Prostate gland (tissue), 2 donors: ENCODE results near the gene SHOC2. TPM values are rescaled to one million over a fixed set of nuclear protein-coding genes. Genes with fewer than 3 reads are reported as not detected.
A peak's percentile ranks its signal among the peaks of the same experiment; 100 is the strongest.

ENCODE experiments used
- DNase-seq: peaks from one replicate; pipeline ENCODE4 v3.0.0-alpha.2; 2019; ENCODE audit warnings: low spot score
- H3K27ac ChIP-seq, 2 donors: fragments of 200-600 bp; sonication (generic); 2 replicates each; pipeline ENCODE4 v1.5.1; 2017 to 2019
- H3K27me3 ChIP-seq: fragments of 200-600 bp; sonication (generic); replicated peaks from 2 replicates; pipeline ENCODE4 v1.5.1; 2019; ENCODE audit not compliant: insufficient read depth
- H3K36me3 ChIP-seq, 2 donors: fragments of 200-600 bp; sonication (generic); 1 replicate in 1 of 2; 2 replicates in 1 of 2; pipeline versions ENCODE4 v1.5.1 to v1.8.1; 2017 to 2019
- H3K4me1 ChIP-seq: fragments of 200-600 bp; sonication (generic); replicated peaks from 2 replicates; pipeline ENCODE4 v1.5.1; 2019
- H3K4me3 ChIP-seq, 2 donors: fragments of 200-600 bp; sonication (generic); 2 replicates each; pipeline ENCODE4 v1.5.1; 2017 to 2019
- H3K9me3 ChIP-seq: fragments of 200-600 bp; sonication (generic); 2 replicates; pipeline ENCODE4 v1.5.1; 2017
- POLR2A ChIP-seq: fragments of 450-650 bp; IDR thresholded peaks from one replicate; pipeline ENCODE4 v1.6.1; 2016; ENCODE audit warnings: antibody characterized with exemption, mild to moderate bottlenecking
- POLR2AphosphoS5 ChIP-seq: sonication (generic); formaldehyde crosslinking; IDR thresholded peaks from one replicate; pipeline ENCODE4 v1.6.1; 2017; ENCODE audit warnings: antibody characterized with exemption
- WGBS: methylation state at CpG from one replicate; pipeline ENCODE4 v1.1.5; 2018; 5-methylcytosine and 5-hydroxymethylcytosine counted together
- intact Hi-C: fragments of 100-400 bp; cut with DNase I; formaldehyde crosslinking; loops from one replicate; pipeline ENCODE4 v1.14.2; 2022
- total RNA-seq, 2 donors: library from RNA; depleted of rRNA; stranded (reverse); fragments of >200 nt; gene quantifications; one replicate each; pipeline ENCODE4 v1.1.0, GENCODE V29; 2016
- TF ChIP-seq, protein P1 (sequence below), 4 experiments: fragments of 200-600 bp in 2 of 4; fragments of 450-650 bp in 2 of 4; sonication (generic) in 2 of 4; IDR thresholded peaks; 1 replicate in 3 of 4; 2 replicates in 1 of 4; pipeline ENCODE4 v1.5.1; 2016 to 2019; ENCODE audit warnings: antibody characterized with exemption in 4 of 4, mild to moderate bottlenecking in 2 of 4, moderate library complexity in 2 of 4

The SHOC2 gene
- total RNA-seq, 2 donors from 2014 or later, result 31.3 to 56.1 TPM

DNA sequence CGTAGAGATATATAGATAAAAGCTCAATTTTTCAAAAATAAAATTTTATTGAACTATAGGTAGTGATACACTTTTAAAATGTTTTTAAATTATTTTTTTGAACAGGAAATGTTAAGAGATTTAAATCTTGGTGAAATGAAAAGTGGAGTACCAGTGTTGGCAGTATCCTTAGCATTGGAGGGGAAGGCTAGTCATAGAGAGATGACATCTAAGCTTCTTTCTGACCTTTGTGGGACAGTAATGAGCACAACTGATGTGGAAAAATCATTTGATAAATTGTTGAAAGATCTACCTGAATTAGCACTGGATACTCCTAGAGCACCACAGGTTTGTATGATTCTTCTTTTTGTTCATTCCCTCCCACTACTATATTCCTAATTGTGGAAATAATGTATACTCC, 31.8 kb upstream of the SHOC2 start:
- H3K27me3 ChIP-seq, result no peaks in the 10 kb centered on the region
- H3K4me3 ChIP-seq, result no peak overlapping the region
- no peaks in the 10 kb centered on the region for H3K36me3 ChIP-seq
- intact Hi-C loops, result no loop called here
- no peak overlapping the region for H3K27ac ChIP-seq
- DNase-seq, result no peak
- TF ChIP-seq, protein P1, sequence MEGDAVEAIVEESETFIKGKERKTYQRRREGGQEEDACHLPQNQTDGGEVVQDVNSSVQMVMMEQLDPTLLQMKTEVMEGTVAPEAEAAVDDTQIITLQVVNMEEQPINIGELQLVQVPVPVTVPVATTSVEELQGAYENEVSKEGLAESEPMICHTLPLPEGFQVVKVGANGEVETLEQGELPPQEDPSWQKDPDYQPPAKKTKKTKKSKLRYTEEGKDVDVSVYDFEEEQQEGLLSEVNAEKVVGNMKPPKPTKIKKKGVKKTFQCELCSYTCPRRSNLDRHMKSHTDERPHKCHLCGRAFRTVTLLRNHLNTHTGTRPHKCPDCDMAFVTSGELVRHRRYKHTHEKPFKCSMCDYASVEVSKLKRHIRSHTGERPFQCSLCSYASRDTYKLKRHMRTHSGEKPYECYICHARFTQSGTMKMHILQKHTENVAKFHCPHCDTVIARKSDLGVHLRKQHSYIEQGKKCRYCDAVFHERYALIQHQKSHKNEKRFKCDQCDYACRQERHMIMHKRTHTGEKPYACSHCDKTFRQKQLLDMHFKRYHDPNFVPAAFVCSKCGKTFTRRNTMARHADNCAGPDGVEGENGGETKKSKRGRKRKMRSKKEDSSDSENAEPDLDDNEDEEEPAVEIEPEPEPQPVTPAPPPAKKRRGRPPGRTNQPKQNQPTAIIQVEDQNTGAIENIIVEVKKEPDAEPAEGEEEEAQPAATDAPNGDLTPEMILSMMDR (IDR thresholded peaks at IDR 0.05), result no peak
- no peak for TF ChIP-seq POLR2AphosphoS5
- TF ChIP-seq POLR2A, result no peak
- 93% methylated on average over 1 of the region's 1 CpG for WGBS
- H3K4me1 ChIP-seq, result no peaks in the 10 kb centered on the region
- no peaks in the 10 kb centered on the region for H3K9me3 ChIP-seq

DNA sequence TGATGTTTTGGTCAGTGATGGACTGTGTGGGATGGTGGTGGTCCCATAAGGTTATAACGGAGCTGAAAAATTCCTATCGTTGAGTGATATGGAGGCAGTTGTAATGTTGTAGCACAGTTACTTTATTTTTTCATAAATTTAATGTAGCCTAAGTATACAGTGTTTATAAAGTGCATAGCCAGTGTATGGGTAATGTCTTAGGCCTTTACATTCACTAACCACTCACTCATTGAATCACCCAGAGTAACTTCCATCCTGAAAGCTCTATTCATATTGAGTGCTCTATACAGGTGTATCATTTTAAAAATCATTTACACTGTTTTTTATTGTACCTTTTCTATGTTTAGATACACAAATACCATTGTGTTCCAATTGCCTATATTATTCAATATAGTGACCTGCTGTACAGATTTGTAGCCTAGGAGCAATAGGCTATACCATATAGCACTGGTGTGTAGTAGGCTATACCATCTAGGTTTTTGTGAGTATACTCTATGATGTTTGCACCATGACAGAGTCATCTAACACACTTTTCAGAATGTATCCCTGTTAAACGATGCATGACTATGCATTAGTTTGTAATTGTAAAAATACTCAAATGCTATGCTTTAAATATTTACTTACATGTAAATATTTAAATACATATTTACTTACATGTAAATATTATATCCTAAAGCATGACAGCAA, 26.7 kb upstream of the SHOC2 start:
- Histone ChIP-seq H3K36me3 (no peaks in the 10 kb centered on the region), H3K27me3 (no peaks in the 10 kb centered on the region), H3K4me3 (no peak overlapping the region), H3K4me1 (peaks cover 7% of the 10 kb centered on the region), H3K9me3 (no peaks in the 10 kb centered on the region), H3K27ac (no peak overlapping the region)
- WGBS, result 82% methylated on average over 3 of the region's 3 CpGs
- TF ChIP-seq POLR2AphosphoS5 (no peak), POLR2A (no peak)
- TF ChIP-seq, protein P1 (IDR thresholded peaks at IDR 0.05), result no peak
- intact Hi-C loops, result loop anchor here (2.0 to 5.0 kb wide), 2 partner anchors 88 to 145 kb away; no protein-coding TSS in a partner anchor
- no peak for DNase-seq

DNA sequence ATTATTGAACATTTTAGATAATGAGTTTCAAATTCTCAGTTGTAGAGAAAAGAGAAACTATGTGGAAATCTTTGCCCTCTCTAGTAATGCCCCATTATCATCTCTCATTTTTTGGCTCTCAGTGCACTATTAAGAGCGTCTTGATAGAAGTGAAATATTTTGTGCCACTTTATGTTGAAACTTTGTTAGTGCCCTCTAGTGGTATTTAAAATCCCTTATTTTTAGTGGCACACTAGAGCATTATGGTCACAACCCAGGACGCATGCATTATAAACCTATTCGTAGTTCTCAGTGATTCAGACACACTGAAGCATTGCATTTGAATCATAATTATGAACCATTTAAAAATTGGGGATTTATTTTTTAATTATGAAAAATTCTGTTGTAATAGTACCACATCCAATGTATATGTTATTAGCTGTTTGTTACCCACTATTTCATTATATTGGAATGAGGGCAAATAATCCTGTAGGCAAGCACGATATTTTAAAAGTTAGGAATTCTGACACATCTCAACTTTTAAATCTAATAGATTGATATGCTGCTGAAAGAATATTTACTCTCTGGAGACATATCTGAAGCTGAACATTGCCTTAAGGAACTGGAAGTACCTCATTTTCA, 25.7 kb upstream of the SHOC2 start:
- 25% methylated on average over 4 of the region's 4 CpGs for WGBS
- no peak for DNase-seq

DNA sequence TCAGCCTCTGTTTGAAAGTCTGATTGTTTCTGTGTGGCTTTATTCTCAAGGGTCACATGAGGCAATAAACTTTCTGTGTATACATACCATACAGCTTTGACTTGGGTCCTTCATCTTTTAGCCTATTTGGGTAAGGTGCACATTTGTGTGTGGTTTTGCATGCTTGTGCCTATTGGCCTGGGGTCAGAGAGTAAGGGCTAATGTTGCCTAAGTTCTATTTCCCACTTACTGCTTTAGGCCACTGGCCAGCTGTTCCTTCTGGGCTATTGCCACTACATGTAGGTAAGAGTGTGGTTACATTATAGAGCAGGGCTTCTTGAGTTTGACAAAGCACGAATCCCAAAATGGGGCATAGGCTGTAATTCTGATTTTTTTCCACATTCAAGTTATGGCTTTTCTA, 22.2 kb upstream of the SHOC2 start:
- no peaks in the 10 kb centered on the region for H3K27me3 ChIP-seq
- WGBS, result 84% methylated on average over 1 of the region's 1 CpG
- no peak overlapping the region for H3K4me3 ChIP-seq
- no peak for TF ChIP-seq POLR2AphosphoS5
- TF ChIP-seq POLR2A, result no peak
- TF ChIP-seq, protein P1 (IDR thresholded peaks at IDR 0.05), result no peak
- peaks cover 7% of the 10 kb centered on the region for H3K4me1 ChIP-seq
- DNase-seq, result no peak
- no peaks in the 10 kb centered on the region for H3K36me3 ChIP-seq
- H3K9me3 ChIP-seq, result no peaks in the 10 kb centered on the region
- H3K27ac ChIP-seq, result no peak overlapping the region
- intact Hi-C loops, result no loop called here

More for the DNA sequence above, 25.7 kb upstream of the SHOC2 start:
- Histone ChIP-seq H3K4me3 (no peak overlapping the region), H3K9me3 (no peaks in the 10 kb centered on the region), H3K27me3 (no peaks in the 10 kb centered on the region), H3K27ac (no peak overlapping the region), H3K4me1 (peaks cover 7% of the 10 kb centered on the region), H3K36me3 (no peaks in the 10 kb centered on the region)
- intact Hi-C loops, result loop anchor here (2.0 to 5.0 kb wide), 2 partner anchors 89 to 146 kb away; no protein-coding TSS in a partner anchor
- TF ChIP-seq POLR2AphosphoS5 (peak; percentile 36), POLR2A (no peak)
- TF ChIP-seq, protein P1 (IDR thresholded peaks at IDR 0.05), result peak; percentile 47 to 76 (median 72)

DNA sequence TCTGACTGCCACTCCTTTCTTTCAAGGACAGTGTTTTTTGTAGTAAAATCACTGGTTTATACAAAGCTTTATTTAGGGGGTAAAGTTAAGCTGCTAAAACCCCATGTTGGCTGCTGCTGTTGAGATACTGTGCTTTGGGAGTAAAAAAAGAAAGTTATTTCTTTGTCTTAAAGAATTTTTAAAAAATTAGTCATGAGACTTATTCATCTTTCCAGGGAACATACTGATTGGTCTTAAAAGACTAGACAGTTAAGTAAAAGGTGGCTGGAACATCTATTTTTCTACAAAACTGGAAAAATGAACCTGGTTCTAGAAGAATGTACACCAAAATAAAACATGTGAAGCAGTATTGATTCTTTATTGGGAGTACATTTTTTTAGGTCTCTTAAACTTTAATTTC, 21.0 kb upstream of the SHOC2 start:
- TF ChIP-seq POLR2A (no peak), POLR2AphosphoS5 (no peak)
- TF ChIP-seq, protein P1 (IDR thresholded peaks at IDR 0.05), result no peak
- no peak for DNase-seq
- H3K4me3 ChIP-seq, result no peak overlapping the region

More for the DNA sequence above, 21.0 kb upstream of the SHOC2 start:
- Histone ChIP-seq H3K9me3 (no peaks in the 10 kb centered on the region), H3K4me1 (peaks cover 5% of the 10 kb centered on the region), H3K27ac (no peak overlapping the region), H3K27me3 (no peaks in the 10 kb centered on the region), H3K36me3 (no peaks in the 10 kb centered on the region)
- intact Hi-C loops, result no loop called here
